ENCODE results near the gene ID3.

Gene ID3, protein sequence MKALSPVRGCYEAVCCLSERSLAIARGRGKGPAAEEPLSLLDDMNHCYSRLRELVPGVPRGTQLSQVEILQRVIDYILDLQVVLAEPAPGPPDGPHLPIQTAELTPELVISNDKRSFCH

GRCh38 chr1:23559136-23559984 is at the start of gene ID3:
Gene ID3, minus strand, starts transcription at chr1:23559501. Its CDS starts 75 bp downstream, at chr1:23559426.
- peak; percentile 92 for DNase-seq

- DNase-seq: no peak
These were observed 48.6 kb upstream of the ID3 start for GRCh38 chr1:23607944-23608343.

DNA sequence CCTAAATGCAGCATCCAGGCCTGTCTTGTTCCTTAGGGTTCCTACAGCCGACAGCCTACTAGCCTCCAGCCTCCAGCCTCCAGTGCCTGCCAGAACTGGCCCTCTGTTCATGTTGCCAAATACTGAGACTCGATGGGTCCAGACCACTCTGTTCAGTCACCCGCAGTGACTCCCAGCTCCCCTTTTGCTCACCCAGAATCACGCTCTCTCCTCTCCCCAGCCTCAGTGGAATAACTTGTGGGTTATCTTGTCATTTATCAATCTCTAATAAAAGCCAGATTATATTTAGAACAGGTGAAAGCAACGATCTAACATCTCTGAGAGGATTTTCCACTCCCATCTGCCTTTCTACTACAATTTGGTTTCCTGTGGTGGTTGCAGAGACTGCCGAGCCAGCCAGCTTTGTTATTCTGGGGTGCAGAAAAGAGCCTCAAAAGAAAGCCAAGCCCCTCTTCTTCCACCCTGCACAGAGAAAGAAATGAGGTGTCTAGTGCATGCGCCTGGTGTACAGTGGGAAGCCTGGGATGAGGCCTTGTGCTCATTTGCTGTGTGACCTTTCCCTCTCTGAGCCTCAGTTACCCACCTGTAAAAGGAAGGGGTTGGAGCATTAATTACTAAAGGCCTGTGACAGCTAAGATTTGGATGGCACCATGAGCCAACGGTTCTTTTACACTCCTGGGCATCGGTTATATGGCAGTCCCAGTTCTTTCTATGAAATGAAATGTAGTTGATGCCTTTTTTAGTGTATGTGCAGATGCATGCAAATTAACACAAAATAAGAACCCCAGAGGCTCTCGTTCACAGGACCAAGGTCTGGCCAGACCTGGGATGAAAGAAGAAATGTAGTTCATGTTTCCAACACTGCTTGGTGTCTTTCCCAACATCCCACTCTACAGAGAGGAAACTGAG is 42.9 kb upstream of the ID3 start:
- DNase-seq: no peak

DNA sequence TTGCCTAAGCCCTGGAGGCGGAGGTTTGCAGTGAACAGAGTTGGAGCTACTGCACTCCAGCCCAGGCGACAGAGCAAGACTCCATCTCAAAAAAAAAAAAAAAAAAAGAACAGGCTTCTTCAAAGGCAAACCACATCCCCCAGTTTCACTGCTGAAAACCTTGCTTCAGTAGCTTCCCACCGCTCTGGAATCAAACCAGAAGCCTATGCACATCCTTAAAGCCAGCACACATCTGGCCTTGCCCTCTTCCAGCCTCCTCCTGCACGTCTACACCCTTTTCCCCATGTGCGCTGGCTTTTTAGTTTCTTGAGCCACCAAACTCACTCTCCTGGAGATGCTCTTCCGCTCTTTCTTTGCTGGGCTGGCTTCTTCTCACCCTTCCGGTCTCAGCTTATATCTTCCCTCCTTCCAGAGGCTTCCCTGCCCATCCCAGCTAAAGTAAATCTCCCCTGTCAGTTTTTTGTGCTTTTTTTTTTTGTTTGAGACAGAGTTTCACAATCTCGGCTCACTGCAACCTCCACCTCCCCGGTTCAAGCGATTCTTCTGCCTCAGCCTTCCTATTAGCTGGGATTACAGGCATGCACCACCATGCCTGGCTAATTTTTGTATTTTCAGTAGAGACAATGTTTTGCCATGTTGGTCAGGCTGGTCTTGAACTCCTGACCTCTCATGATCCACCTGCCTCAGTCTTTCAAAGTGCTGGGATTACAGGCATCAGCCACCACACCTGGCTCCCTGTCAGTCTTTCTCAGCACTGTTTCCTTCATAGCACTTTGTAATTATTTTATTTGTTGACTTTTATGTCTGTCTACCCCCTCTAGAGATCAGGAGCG is 42.0 kb upstream of the ID3 start:
- DNase-seq: no peak

- DNase-seq: no peak
These were observed 41.0 kb upstream of the ID3 start for GRCh38 chr1:23600283-23600682.

GRCh38 chr1:23599125-23599524 is 39.8 kb upstream of the ID3 start:
- no peak for DNase-seq

DNA sequence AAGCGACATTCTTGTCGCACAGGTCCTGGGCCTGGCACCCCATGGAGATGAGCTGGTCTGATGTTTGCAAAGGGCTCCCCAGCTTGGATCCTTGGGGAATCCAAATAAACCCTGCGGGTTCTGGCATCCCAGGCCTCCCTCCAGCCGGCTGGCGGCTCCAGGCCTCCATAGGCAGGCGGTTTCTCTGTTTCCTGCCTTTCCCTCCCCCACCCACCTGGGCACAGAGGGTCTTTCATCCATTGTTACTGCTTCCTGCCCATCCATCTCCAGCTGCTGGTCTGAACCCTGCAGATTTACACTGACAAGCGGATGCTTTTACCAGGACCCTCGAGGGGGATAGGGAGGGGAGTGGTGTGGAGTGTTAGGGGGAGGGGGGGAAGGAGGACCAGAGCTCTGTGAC is 39.1 kb upstream of the ID3 start:
- no peak for DNase-seq

DNA sequence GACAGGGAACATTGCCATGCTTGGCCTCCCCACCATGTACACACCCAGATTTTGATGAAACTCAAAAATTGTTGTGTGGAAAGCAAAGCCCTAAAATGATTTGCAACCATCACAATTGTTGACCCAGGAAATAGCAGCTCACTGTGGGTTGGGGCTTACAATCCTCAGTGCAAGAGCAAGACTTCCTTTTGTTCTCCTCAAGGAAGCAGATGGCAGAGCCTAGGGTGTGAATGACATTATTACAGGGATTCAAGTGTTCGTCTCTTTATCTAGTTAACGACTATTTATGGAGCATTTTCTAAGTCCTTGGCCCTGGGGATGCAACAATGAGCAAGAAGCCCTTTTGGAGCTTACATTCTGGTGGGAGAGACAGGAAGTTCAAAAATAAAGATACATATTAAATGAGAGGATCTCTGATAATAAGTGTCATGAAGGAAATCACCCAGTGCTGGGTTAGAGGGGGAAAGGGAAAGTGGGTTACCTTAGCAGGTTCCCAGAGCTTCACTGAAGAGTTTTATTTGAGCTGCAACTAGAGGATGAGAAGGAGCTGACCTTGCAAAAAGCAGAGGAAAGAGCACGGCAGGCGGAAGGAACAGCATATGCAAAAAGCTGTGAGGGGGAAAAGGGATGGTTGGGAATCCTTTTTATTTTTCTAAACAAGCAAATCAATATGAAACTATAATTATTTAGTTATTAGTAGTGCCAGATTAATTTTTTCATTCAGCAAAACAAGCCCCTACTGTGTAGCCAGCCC is 38.5 kb upstream of the ID3 start:
- DNase-seq: peak; percentile 28

- no peak for DNase-seq
These were observed 37.4 kb upstream of the ID3 start for GRCh38 chr1:23596382-23597358.

DNA sequence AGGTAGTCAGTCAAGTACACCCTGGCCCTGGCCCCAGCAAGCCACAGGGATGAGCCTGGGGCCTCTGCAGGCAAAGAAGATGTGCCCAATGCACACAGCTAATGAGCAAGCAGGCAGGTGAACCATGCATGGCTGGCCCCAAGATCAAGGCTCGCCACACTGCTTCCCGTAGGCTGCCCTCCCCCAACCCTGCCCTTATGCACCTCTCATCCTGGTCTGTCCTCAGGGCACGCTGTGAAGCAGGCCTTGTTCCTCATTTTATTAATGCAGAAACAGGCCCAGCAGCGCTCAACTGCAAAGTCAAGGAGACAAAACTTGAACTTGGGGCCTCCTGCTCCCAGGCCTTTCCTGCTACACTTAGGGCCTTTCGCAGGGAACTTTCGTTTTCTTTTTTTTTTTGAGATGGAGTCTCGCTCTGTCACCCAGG is 35.6 kb upstream of the ID3 start:
- DNase-seq: no peak

- DNase-seq: no peak
These were observed 35.0 kb upstream of the ID3 start for GRCh38 chr1:23594149-23594907.

DNA sequence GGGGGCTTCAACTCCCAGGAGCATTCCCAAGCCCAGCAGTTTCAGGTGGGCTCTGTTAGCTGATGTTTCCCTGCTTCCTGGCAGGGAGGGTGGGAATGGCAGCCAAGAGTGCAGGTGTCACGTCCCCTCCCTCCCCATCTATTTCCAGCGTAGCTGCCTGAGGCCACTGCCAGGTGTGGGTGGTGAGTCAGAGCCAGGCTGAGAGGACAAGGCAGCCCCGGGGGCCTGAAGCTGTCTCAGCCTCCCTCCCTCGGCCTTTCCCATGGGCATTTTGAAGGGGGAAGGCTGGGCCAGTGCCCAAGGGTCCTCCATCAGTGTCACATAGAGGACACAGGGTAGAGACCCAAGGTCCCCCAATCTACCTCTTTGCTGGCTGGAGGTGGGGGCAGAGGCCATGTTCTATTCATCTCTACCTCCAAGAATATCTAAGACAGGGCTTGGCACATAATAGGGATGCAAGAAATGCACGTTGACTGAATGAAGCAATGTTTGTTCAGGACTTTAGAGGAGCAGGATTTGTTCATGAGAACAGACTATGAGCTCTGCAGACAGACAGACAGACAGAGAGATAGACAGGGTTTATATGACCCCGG is 34.4 kb upstream of the ID3 start:
- peak; percentile 37 for DNase-seq

DNA sequence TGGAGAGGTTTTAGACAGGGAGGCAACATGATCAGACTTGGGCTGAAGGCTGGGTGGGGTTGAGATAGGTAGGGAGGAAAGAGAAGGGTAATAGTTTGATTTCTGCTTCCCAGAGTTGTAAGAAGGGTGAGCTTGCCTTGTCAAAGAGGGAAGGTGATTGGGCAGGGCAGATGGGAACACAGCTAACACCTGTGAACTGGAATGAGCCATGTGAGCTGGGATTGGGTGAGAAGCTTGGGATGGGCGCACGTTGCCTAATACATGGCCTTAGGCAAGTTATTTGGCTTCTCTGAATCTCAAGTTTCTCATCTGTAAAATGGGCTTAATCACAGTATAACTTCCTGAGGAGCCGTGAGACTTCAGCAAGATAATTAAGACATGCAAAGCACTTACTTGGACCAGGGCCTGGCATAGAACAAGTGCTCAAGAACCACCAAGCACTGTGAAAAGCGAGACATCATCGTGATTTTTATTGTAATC is 33.8 kb upstream of the ID3 start:
- DNase-seq: no peak

DNA sequence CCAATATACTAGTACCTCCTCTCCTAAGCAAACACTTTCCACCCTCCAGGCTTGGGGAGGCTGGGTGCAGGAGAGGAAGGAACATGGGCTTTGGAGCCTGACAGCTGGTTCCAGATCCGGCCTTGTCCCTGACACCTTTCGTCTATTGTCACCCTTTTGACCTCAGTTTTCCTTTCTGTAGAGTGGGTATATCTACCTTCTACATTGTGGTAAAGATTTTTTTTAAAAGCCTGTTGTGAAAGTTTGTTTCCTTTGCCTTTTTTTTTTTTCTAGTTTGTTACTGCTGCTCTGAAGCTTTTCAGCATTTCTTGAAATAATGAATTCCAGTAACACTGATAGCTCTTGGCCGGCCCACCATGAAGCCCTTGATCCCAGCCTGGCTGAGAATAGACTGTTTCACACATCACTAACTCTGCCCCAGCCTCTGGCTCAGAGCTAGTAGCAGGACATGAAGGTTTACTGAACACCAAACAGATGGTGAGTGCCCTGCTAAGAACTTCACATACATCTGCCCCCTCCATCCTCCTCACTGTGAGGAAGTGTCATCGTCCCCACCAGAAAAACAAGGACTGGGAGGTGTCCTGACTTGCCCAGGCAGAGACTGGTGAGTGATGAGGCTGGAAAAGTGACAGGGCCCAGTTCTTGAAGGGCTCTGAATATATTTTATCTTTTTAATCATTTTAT is 33.0 kb upstream of the ID3 start:
- DNase-seq: no peak

DNA sequence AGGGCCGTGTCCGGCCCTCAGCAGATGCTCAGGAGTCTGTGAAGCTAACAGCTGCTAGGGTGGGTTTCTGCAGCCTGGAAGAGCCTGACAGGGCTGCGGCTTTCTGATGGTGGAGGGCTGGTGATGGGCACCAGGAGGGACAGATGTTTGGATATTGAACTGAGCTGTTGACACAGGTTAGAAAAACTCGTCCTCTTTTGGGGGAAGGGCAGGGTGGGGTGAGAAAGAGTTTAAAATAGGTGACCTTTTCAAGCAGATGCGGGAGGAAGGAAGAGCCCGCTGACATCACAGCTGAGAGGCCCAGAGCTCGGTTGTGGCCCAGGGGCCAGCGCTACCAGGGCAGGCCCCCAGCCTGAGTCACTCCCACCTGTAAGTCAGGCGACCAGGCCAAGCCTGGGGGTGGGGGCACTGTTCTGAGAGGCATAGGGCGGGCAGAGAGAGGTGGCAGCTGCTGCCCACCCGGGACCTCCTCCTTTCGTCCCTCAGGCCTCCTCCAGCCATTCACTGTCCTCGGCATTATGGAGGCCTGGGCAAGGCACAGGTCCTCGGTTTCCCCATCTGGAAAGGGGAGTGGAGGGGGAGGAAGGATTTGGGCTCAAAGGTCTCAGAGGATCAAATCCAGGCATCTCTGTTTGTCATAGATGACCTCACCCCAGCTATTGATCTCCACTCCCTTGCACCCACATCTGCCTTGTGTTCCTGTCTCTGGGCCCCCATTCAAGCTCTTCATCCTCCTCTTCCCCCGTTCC is 32.3 kb upstream of the ID3 start:
- DNase-seq: no peak

DNA sequence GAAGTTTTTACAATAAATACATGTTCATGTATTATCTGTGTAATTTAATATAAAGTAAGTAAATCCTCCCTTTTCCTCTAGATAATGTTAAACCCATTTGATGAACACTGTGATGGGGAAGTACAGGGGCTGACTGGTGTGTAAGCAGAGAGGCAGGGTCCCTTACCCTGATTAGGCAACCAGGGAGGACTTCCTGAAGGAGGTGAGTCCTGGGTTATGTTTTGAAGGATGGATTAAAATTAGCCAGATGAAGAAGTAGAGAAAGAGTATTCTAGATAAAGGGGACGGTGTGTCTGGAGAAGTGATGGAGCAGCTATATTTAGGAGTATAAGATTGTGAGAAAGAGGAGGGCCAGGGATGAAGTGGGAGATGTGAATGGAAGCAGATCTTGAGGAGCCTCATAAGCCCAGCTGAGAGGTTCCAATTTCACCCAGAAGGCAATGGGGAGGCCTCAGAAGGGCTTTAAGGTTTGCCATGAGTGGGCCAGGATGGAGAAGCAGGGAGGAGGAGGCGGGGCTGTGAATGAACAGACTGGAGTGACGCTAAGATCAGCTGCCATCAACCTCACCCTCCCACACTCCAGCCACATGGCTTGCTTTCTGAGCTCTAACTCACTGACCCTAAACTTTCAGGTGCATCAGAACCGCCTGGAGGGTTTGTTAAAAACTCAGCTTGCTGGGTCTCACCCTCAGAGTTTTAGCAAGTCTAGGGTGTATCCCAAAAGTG is 30.9 kb upstream of the ID3 start:
- DNase-seq: no peak

DNA sequence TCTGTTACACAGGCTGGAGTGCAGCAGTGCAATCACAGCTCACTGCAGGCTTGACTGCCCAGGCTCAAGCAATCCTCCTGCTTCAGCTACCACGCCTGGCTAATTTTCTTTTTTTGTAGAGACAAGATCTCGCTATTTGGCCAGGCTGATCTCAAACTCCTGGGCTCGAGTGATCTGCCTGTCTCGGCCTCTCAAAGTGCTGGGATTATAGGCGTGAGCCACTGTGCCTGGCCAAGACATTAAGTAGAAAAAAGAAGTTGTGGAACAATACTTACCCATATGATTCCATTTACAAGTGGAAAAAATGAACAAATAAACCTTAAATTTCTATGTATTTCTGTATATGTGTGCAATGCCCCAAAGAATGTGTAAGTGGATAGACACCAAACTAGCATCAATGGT is 30.3 kb upstream of the ID3 start:
- no peak for DNase-seq
